HepG2 (cell line): ENCODE measurements around the gene TMEM129. TPM values are rescaled to one million over a fixed set of nuclear protein-coding genes. Genes with fewer than 3 reads are reported as not detected.

ENCODE experiments used
- ATAC-seq: fragments of 200-7000 bp; cut with Tn5 transposase; 3 replicates; pipeline ENCODE4 v1.9.1; 2020; ENCODE audit warnings: mild to moderate bottlenecking, moderate library complexity
- BruUV-seq: library from RNA; stranded (reverse); fragments of 400-500 nt; replicated peaks from 2 replicates; lab custom pipeline; 2021; lab: Mats Ljungman, UMichigan
- CTCF ChIA-PET: fragments of 300-600 bp; formaldehyde crosslinking; extraction: SDS; loops from one replicate; lab custom pipeline; 2021; ENCODE audit warnings: low total read pairs, inconsistent platforms, low intra/inter-chr PET ratio; lab: Yijun Ruan, JAX
- POLR2A ChIA-PET: fragments of 350-600 bp; sonication (Branson Sonifier 250); formaldehyde crosslinking; loops from one replicate; lab custom pipeline; 2020; ENCODE audit warnings: antibody characterized with exemption, inconsistent platforms; lab: Yijun Ruan, JAX
- DNase-seq: peaks from one replicate; pipeline ENCODE4 v3.0.0-alpha.2; 2015; ENCODE audit warnings: low spot score
- FAIRE-seq: peaks from 3 replicates; lab custom pipeline; 2011; peaks lifted over from hg19 to GRCh38; lab: Jason Lieb, UNC
- H2AFZ ChIP-seq: one replicate; pipeline ENCODE4 v1.6.1; 2011; ENCODE audit warnings: low read length, inconsistent platforms
- H3K27ac ChIP-seq: fragments of 300-600 bp; 3 replicates; pipeline ENCODE4 v1.8.0; 2011; ENCODE audit warnings: mixed run types, mild to moderate bottlenecking, mixed read lengths, low read length, inconsistent platforms; ENCODE audit not compliant: insufficient read depth; ENCODE audit errors: extremely low read length
- H3K27me3 ChIP-seq, 2 experiments: fragments of 200-600 bp in 1 of 2; 2 replicates in 1 of 2; 3 replicates in 1 of 2; pipeline versions ENCODE4 v1.6.0 to v1.8.0; 2011; ENCODE audit warnings: low read length in 2 of 2, mild to moderate bottlenecking in 2 of 2, moderate library complexity in 2 of 2, inconsistent platforms in 1 of 2; ENCODE audit not compliant: insufficient read depth in 2 of 2, control insufficient read depth in 1 of 2
- H3K36me3 ChIP-seq, 2 experiments: fragments of 200-600 bp in 1 of 2; replicated peaks in 1 of 2; 2 replicates in 1 of 2; 3 replicates in 1 of 2; pipeline versions ENCODE4 v1.5.1 to v1.8.0; 2011; ENCODE audit warnings: low read length in 2 of 2, inconsistent platforms in 1 of 2; ENCODE audit not compliant: insufficient read depth in 2 of 2, control insufficient read depth in 1 of 2
- H3K4me1 ChIP-seq: 2 replicates; pipeline ENCODE4 v1.5.1; 2012; ENCODE audit warnings: low read length, inconsistent platforms; ENCODE audit not compliant: insufficient read depth
- H3K4me2 ChIP-seq: 2 replicates; pipeline ENCODE4 v1.6.0; 2011; ENCODE audit warnings: low read depth, low read length, inconsistent platforms
- H3K4me3 ChIP-seq, 3 experiments: fragments of 200-600 bp in 1 of 3; sonication (generic), shearing (Covaris generic) in 1 of 3; replicated peaks in 1 of 3; 2 replicates each; pipeline ENCODE4 v1.5.1; 2011 to 2016; ENCODE audit warnings: low read length in 3 of 3, inconsistent platforms in 2 of 3, low read depth in 2 of 3, mild to moderate bottlenecking in 2 of 3, control low read depth in 1 of 3, mixed read lengths in 1 of 3; ENCODE audit not compliant: insufficient read depth in 1 of 3
- H3K79me2 ChIP-seq: one replicate; pipeline ENCODE4 v1.6.1; 2011; ENCODE audit warnings: low read length, inconsistent platforms; ENCODE audit not compliant: insufficient read depth
- H3K9ac ChIP-seq: 2 replicates; pipeline ENCODE4 v1.6.0; 2011; ENCODE audit warnings: mild to moderate bottlenecking, low read depth, low read length, inconsistent platforms; ENCODE audit not compliant: insufficient read depth
- H3K9me3 ChIP-seq: 2 replicates; pipeline ENCODE4 v1.5.1; 2012; ENCODE audit warnings: mild to moderate bottlenecking, low read length
- H4K20me1 ChIP-seq: 2 replicates; pipeline ENCODE4 v1.6.0; 2011; ENCODE audit warnings: inconsistent platforms, mild to moderate bottlenecking, low read length, moderate library complexity; ENCODE audit not compliant: insufficient read depth
- ATF1 ChIP-seq: IDR thresholded peaks from 2 replicates; pipeline ENCODE4 v1.6.1; 2016; ENCODE audit warnings: mild to moderate bottlenecking, control low read depth
- BORCS8-MEF2B ChIP-seq: sonication (generic); formaldehyde crosslinking; IDR thresholded peaks from 2 replicates; pipeline ENCODE4 v1.8.0; 2022; ENCODE audit warnings: mild to moderate bottlenecking, missing genetic modification reagents
- CCAR2 ChIP-seq: fragments of 200-400 bp; formaldehyde crosslinking; optimal IDR thresholded peaks from 2 replicates; pipeline ENCODE3; 2018; ENCODE audit warnings: low read depth, mild to moderate bottlenecking, low read length, moderate library complexity
- KDM6A ChIP-seq: IDR thresholded peaks from 2 replicates; pipeline ENCODE4 v1.6.1; 2016; ENCODE audit warnings: low read depth
- LCORL ChIP-seq, 2 experiments: fragments of 450-650 bp in 1 of 2; sonication (generic) in 1 of 2; formaldehyde crosslinking in 1 of 2; IDR thresholded peaks; 2 replicates each; pipeline versions ENCODE4 v1.5.0 to v1.6.1; 2017 to 2020; ENCODE audit warnings: antibody characterized with exemption in 1 of 2, missing genetic modification reagents in 1 of 2
- MED1 ChIP-seq: sonication (generic); formaldehyde crosslinking; IDR thresholded peaks from 2 replicates; pipeline ENCODE4 v1.4.0; 2020; ENCODE audit warnings: missing genetic modification reagents
- RFX5 ChIP-seq: IDR thresholded peaks from 2 replicates; pipeline ENCODE4 v1.6.1; 2011; ENCODE audit warnings: low read depth, low read length, improper control_type of control experiment
- RXRA ChIP-seq: sonication (generic); formaldehyde crosslinking; IDR thresholded peaks from 2 replicates; pipeline ENCODE4 v1.5.1; 2020; ENCODE audit warnings: missing genetic modification reagents
- SMARCE1 ChIP-seq: fragments of 450-650 bp; IDR thresholded peaks from 2 replicates; pipeline ENCODE4 v1.6.1; 2017; ENCODE audit warnings: borderline replicate concordance
- SNAPC4 ChIP-seq: sonication (generic); formaldehyde crosslinking; IDR thresholded peaks from 2 replicates; pipeline ENCODE4 v1.4.0; 2020; ENCODE audit warnings: mild to moderate bottlenecking, missing genetic modification reagents
- SOX13 ChIP-seq, 3 experiments: fragments of 450-650 bp in 1 of 3; sonication (generic) in 1 of 3; formaldehyde crosslinking in 1 of 3; IDR thresholded peaks in 2 of 3; conservative IDR thresholded peaks in 1 of 3; 2 replicates each; pipeline versions ENCODE4 v1.5.0 to v1.6.1; 2016 to 2020; ENCODE audit warnings: antibody characterized with exemption in 1 of 3, mild to moderate bottlenecking in 1 of 3, missing compliant biosample characterization in 1 of 3, missing genetic modification reagents in 1 of 3, moderate library complexity in 1 of 3
- TMF1 ChIP-seq: sonication (generic); formaldehyde crosslinking; IDR thresholded peaks from 2 replicates; pipeline ENCODE4 v1.8.1; 2022; ENCODE audit warnings: low read depth, missing genetic modification reagents
- ZNF513 ChIP-seq: sonication (generic); formaldehyde crosslinking; conservative IDR thresholded peaks from 2 replicates; pipeline ENCODE4 v1.5.0; 2020; ENCODE audit warnings: missing genetic modification reagents
- ZNF547 ChIP-seq: sonication (generic); formaldehyde crosslinking; IDR thresholded peaks from 2 replicates; pipeline ENCODE4 v1.5.1; 2020; ENCODE audit warnings: mild to moderate bottlenecking, missing genetic modification reagents
- ZNF614 ChIP-seq: IDR thresholded peaks from 2 replicates; pipeline ENCODE4 v1.6.1; 2018; ENCODE audit warnings: missing biosample characterization, missing genetic modification reagents, inconsistent platforms, borderline replicate concordance
- ZNF619 ChIP-seq: sonication (generic); formaldehyde crosslinking; IDR thresholded peaks from 2 replicates; pipeline ENCODE4 v1.4.0; 2020; ENCODE audit warnings: mild to moderate bottlenecking, missing genetic modification reagents
- ZNF75D ChIP-seq: sonication (generic); formaldehyde crosslinking; IDR thresholded peaks from 2 replicates; pipeline ENCODE4 v1.8.1; 2023; ENCODE audit warnings: missing genetic modification reagents, mild to moderate bottlenecking, borderline replicate concordance
- WGBS: methylation state at CpG from one replicate; pipeline ENCODE4 v1.1.6; 2017; ENCODE audit warnings: low lambda C conversion rate; 5-methylcytosine and 5-hydroxymethylcytosine counted together
- in situ Hi-C: cut with HindIII; loops from 2 replicates; pipeline ENCODE4 v1.10.0; 2017; ENCODE audit warnings: low pct_unique_long_range_greater_than_20kb; ENCODE audit not compliant: extremely low pct_ligation_motif_present
- intact Hi-C: fragments of 100-400 bp; cut with micrococcal nuclease; formaldehyde crosslinking; loops from one replicate; pipeline ENCODE4 v1.10.0; 2022; ENCODE audit not compliant: unreplicated experiment
- polyA plus RNA-seq, 8 experiments: library from polyadenylated mRNA; depleted of rRNA in 3 of 8; stranded (reverse) in 7 of 8; unstranded in 1 of 8; fragments of >200 nt; fragmentation: Illumina TruSeq in 4 of 8; extraction: Trizol in 4 of 8; gene quantifications; 2 replicates each; pipeline versions ENCODE4 v1.2.1 to v1.2.3, GENCODE V29; 2011 to 2016; ENCODE audit warnings: low read depth in 4 of 8, missing spikeins in 1 of 8, mixed read lengths in 1 of 8; ENCODE audit not compliant: insufficient read depth in 1 of 8
- total RNA-seq, 5 experiments: library from RNA; depleted of rRNA; stranded (reverse); fragments of >200 nt; fragmentation: Illumina TruSeq; extraction: Trizol; gene quantifications; 2 replicates each; pipeline ENCODE4 v1.2.3, GENCODE V29; 2016; ENCODE audit warnings: low read depth in 1 of 5

TMEM129 gene
- total and polyA plus RNA-seq, 2 of the 13 experiments (the other 11 are each of a cell fraction or from before 2014, with no cell fraction given): 19.0 to 25.8 TPM

GRCh38 chr4:1726146-1726934, 5.2 kb upstream of the TMEM129 start:
- in situ Hi-C loops: loop anchor here (5.0 kb wide), 1 partner anchor 34 kb away; no protein-coding TSS in a partner anchor
- FAIRE-seq: peak; percentile 97
- TF ChIP-seq TMF1 (CRISPR knock-in tag): no peak
- TF ChIP-seq ATF1 (CRISPR knock-in tag): no peak
- TF ChIP-seq RXRA (CRISPR knock-in tag): no peak
- no peak for TF ChIP-seq KDM6A (CRISPR knock-in tag)
- TF ChIP-seq ZNF513 (CRISPR knock-in tag): no peak
- 0 out of 2 replicates have a peak, but pooled peaks have one; percentile 39 for TF ChIP-seq BORCS8-MEF2B (CRISPR knock-in tag)
- 0 out of 2 replicates have a peak, but pooled peaks have one; percentile 46 for TF ChIP-seq ZNF619 (CRISPR knock-in tag)
- peak; percentile 49; the same call in 1 of the 2 replicates for TF ChIP-seq ZNF614 (CRISPR knock-in tag)
- TF ChIP-seq CCAR2: no peak
- TF ChIP-seq SOX13 (IDR thresholded peaks at IDR 0.05): no peak
- 0 out of 4 replicates have a peak, but pooled peaks of 1 of the 2 experiments have one; percentile 8 for TF ChIP-seq SOX13 (CRISPR knock-in tag; conservative IDR thresholded peaks at IDR 0.05 in 1 of 2, IDR thresholded peaks at IDR 0.05 in 1 of 2)
- no peak for TF ChIP-seq SMARCE1
- TF ChIP-seq ZNF75D (CRISPR knock-in tag): no peak
- no peak for TF ChIP-seq MED1
- TF ChIP-seq SNAPC4 (CRISPR knock-in tag): no peak
- TF ChIP-seq ZNF547 (CRISPR knock-in tag): no peak
- TF ChIP-seq LCORL (IDR thresholded peaks at IDR 0.05): no peak
- TF ChIP-seq LCORL (CRISPR knock-in tag; IDR thresholded peaks at IDR 0.05): no peak
- no peak for TF ChIP-seq RFX5

More at GRCh38 chr4:1726146-1726934, 5.2 kb upstream of the TMEM129 start:
- peak; percentile 82 for DNase-seq
- intact Hi-C loops: loop anchor here (1.0 kb wide), 1 partner anchor 33 kb away; no protein-coding TSS in a partner anchor
- 58% methylated on average over 11 of the region's 17 CpGs for WGBS
- Histone ChIP-seq H2AFZ (no peak overlapping the region), H3K27ac (no peak overlapping the region), H3K4me3 (no peak overlapping the region), H3K9ac (no peak overlapping the region), H3K27me3 (no peaks in the 10 kb centered on the region), H3K4me1 (peaks cover 32% of the 10 kb centered on the region), H3K9me3 (no peaks in the 10 kb centered on the region), H3K36me3 (peaks cover 23 to 58% of the 10 kb centered on the region in 2 experiments; a peak in 4 of 5 replicates), H3K79me2 (peaks cover 28% of the 10 kb centered on the region), H4K20me1 (peaks cover 3% of the 10 kb centered on the region; the same call in 1 of the 2 replicates), H3K4me2 (no peak overlapping the region)
- no TSS peak for BruUV-seq
- ChIA-PET CTCF (interaction anchor here (1.2 to 2.0 kb wide), 3 partner anchors 31 to 83 kb away, joined by 3 to 40 read pairs (median 6); no protein-coding TSS in a partner anchor), POLR2A (interaction anchor here (1.0 kb wide), 1 partner anchor 14 kb away, joined by 4 read pairs; the partner anchor contains the start of gene SLBP)
- peak; percentile 64 for ATAC-seq
